Activated naive CD4-positive, alpha-beta T cell treated with anti-CD3 and anti-CD28 coated beads, Interleukin-2, amount 10 ng/mL, durations not matched to agents 7 days and 5 days (primary cell): ENCODE data around the gene BRI3.
"Not testable (repeated sequence)": the region's sequence is repeated elsewhere in the genome, so short reads cannot be mapped to it uniquely, and the experiment has no call there.

ENCODE experiments used
- CTCF ChIA-PET: fragments of 350-600 bp; sonication (Branson Sonifier 250); formaldehyde crosslinking; loops from one replicate; lab custom pipeline; 2021; ENCODE audit warnings: antibody characterized with exemption; lab: Charles Lee
- DNase-seq: peaks from one replicate; pipeline ENCODE4 v3.0.0-alpha.2; 2020
- H3K27ac Mint-ChIP-seq: one replicate; pipeline ENCODE4 v1.8.0; 2021; ENCODE audit warnings: mild to moderate bottlenecking, moderate library complexity, mixed read lengths
- H3K27me3 Mint-ChIP-seq: one replicate; pipeline ENCODE4 v1.8.0; 2021; ENCODE audit warnings: mild to moderate bottlenecking, mixed read lengths
- H3K36me3 Mint-ChIP-seq: one replicate; pipeline ENCODE4 v1.8.0; 2021; ENCODE audit warnings: mixed read lengths
- H3K4me1 Mint-ChIP-seq: one replicate; pipeline ENCODE4 v1.8.0; 2021; ENCODE audit warnings: mixed read lengths
- H3K4me3 Mint-ChIP-seq: one replicate; pipeline ENCODE4 v1.8.0; 2021; ENCODE audit warnings: mild to moderate bottlenecking, moderate library complexity, mixed read lengths
- H3K9me3 Mint-ChIP-seq: one replicate; pipeline ENCODE4 v1.8.0; 2021; ENCODE audit warnings: mixed read lengths

BRI3 gene

GRCh38 chr7:98301693-98302470, 20.4 kb downstream of the BRI3 start:
- Mint-ChIP-seq H3K36me3 (no peaks in the 10 kb centered on the region), H3K4me3 (no peak overlapping the region), H3K9me3 (no peaks in the 10 kb centered on the region), H3K27me3 (no peaks in the 10 kb centered on the region), H3K4me1 (no peaks in the 10 kb centered on the region), H3K27ac (no peak overlapping the region)
- DNase-seq, result no peak
- CTCF ChIA-PET, result no interaction called here

- H3K27me3 Mint-ChIP-seq, result no peaks in the 10 kb centered on the region
- CTCF ChIA-PET, result no interaction called here
- no peak for DNase-seq
- H3K4me3 Mint-ChIP-seq, result no peak overlapping the region
- no peaks in the 10 kb centered on the region for H3K36me3 Mint-ChIP-seq
- H3K4me1 Mint-ChIP-seq, result no peaks in the 10 kb centered on the region
- H3K27ac Mint-ChIP-seq, result no peak overlapping the region
- no peaks in the 10 kb centered on the region for H3K9me3 Mint-ChIP-seq
These were observed 21.8 kb downstream of the BRI3 start for GRCh38 chr7:98303176-98303865.

GRCh38 chr7:98303906-98304305, 22.4 kb downstream of the BRI3 start:
- Mint-ChIP-seq H3K36me3 (no peaks in the 10 kb centered on the region), H3K9me3 (no peaks in the 10 kb centered on the region), H3K4me3 (no peak overlapping the region), H3K27ac (no peak overlapping the region), H3K27me3 (no peaks in the 10 kb centered on the region), H3K4me1 (no peaks in the 10 kb centered on the region)
- CTCF ChIA-PET, result no interaction called here
- DNase-seq, result no peak

GRCh38 chr7:98305951-98306535, 24.6 kb downstream of the BRI3 start:
- no peaks in the 10 kb centered on the region for H3K36me3 Mint-ChIP-seq
- H3K4me1 Mint-ChIP-seq, result no peaks in the 10 kb centered on the region
- H3K9me3 Mint-ChIP-seq, result no peaks in the 10 kb centered on the region
- no peak overlapping the region for H3K27ac Mint-ChIP-seq
- CTCF ChIA-PET, result interaction anchor here (0.9 to 1.1 kb wide), 2 partner anchors 12 to 535 kb away, joined by 3 read pairs; no protein-coding TSS in a partner anchor
- H3K27me3 Mint-ChIP-seq, result no peaks in the 10 kb centered on the region
- no peak overlapping the region for H3K4me3 Mint-ChIP-seq
- DNase-seq, result no peak

GRCh38 chr7:98307971-98308466, 26.5 kb downstream of the BRI3 start:
- H3K27me3 Mint-ChIP-seq, result no peaks in the 10 kb centered on the region
- no peak for DNase-seq
- no peak overlapping the region for H3K27ac Mint-ChIP-seq
- H3K9me3 Mint-ChIP-seq, result no peaks in the 10 kb centered on the region
- no peaks in the 10 kb centered on the region for H3K4me1 Mint-ChIP-seq
- H3K36me3 Mint-ChIP-seq, result no peaks in the 10 kb centered on the region
- no peak overlapping the region for H3K4me3 Mint-ChIP-seq
- CTCF ChIA-PET, result no interaction called here

- no peak overlapping the region for H3K27ac Mint-ChIP-seq
- H3K9me3 Mint-ChIP-seq, result no peaks in the 10 kb centered on the region
- CTCF ChIA-PET, result no interaction called here
- H3K36me3 Mint-ChIP-seq, result no peaks in the 10 kb centered on the region
- H3K4me1 Mint-ChIP-seq, result no peaks in the 10 kb centered on the region
- no peak for DNase-seq
- H3K27me3 Mint-ChIP-seq, result no peaks in the 10 kb centered on the region
- no peak overlapping the region for H3K4me3 Mint-ChIP-seq
These were observed 28.1 kb downstream of the BRI3 start for GRCh38 chr7:98309566-98309965.

GRCh38 chr7:98312201-98312600, 30.7 kb downstream of the BRI3 start:
- H3K4me1 Mint-ChIP-seq, result no peaks in the 10 kb centered on the region
- no peak overlapping the region for H3K4me3 Mint-ChIP-seq
- H3K27me3 Mint-ChIP-seq, result no peaks in the 10 kb centered on the region
- DNase-seq, result no peak
- H3K9me3 Mint-ChIP-seq, result no peaks in the 10 kb centered on the region
- CTCF ChIA-PET, result no interaction called here
- H3K36me3 Mint-ChIP-seq, result no peaks in the 10 kb centered on the region
- H3K27ac Mint-ChIP-seq, result no peak overlapping the region

GRCh38 chr7:98314469-98314868, 33.0 kb downstream of the BRI3 start:
- no peaks in the 10 kb centered on the region for H3K36me3 Mint-ChIP-seq
- no peak for DNase-seq
- H3K4me1 Mint-ChIP-seq, result no peaks in the 10 kb centered on the region
- no peak overlapping the region for H3K27ac Mint-ChIP-seq
- H3K9me3 Mint-ChIP-seq, result no peaks in the 10 kb centered on the region
- H3K27me3 Mint-ChIP-seq, result no peaks in the 10 kb centered on the region
- CTCF ChIA-PET, result no interaction called here
- no peak overlapping the region for H3K4me3 Mint-ChIP-seq

GRCh38 chr7:98315318-98315993, 34.0 kb downstream of the BRI3 start:
- CTCF ChIA-PET, result no interaction called here
- no peaks in the 10 kb centered on the region for H3K9me3 Mint-ChIP-seq
- H3K4me3 Mint-ChIP-seq, result no peak overlapping the region
- no peaks in the 10 kb centered on the region for H3K27me3 Mint-ChIP-seq
- DNase-seq, result no peak
- H3K36me3 Mint-ChIP-seq, result no peaks in the 10 kb centered on the region
- H3K27ac Mint-ChIP-seq, result no peak overlapping the region
- H3K4me1 Mint-ChIP-seq, result no peaks in the 10 kb centered on the region

- H3K4me1 Mint-ChIP-seq, H3K36me3 Mint-ChIP-seq, DNase-seq, CTCF ChIA-PET, H3K27me3 Mint-ChIP-seq, H3K9me3 Mint-ChIP-seq, H3K27ac Mint-ChIP-seq, H3K4me3 Mint-ChIP-seq: not testable (repeated sequence)
These were observed 34.6 kb downstream of the BRI3 start for GRCh38 chr7:98315994-98316527.

- CTCF ChIA-PET, result no interaction called here
- Mint-ChIP-seq H3K36me3 (no peaks in the 10 kb centered on the region), H3K9me3 (no peaks in the 10 kb centered on the region)
These were observed 36.0 kb downstream of the BRI3 start for GRCh38 chr7:98317366-98318040.

GRCh38 chr7:98319176-98319575, 37.7 kb downstream of the BRI3 start:
- Mint-ChIP-seq H3K9me3 (no peaks in the 10 kb centered on the region), H3K4me1 (no peaks in the 10 kb centered on the region), H3K36me3 (no peaks in the 10 kb centered on the region), H3K27me3 (peaks cover 16% of the 10 kb centered on the region), H3K27ac (no peak overlapping the region), H3K4me3 (no peak overlapping the region)
- no peak for DNase-seq
- CTCF ChIA-PET, result no interaction called here

More at GRCh38 chr7:98317366-98318040, 36.0 kb downstream of the BRI3 start:
- peaks cover 4% of the 10 kb centered on the region for H3K27me3 Mint-ChIP-seq
- no peak for DNase-seq
- no peak overlapping the region for H3K27ac Mint-ChIP-seq
- H3K4me1 Mint-ChIP-seq, result no peaks in the 10 kb centered on the region
- no peak overlapping the region for H3K4me3 Mint-ChIP-seq

- Mint-ChIP-seq H3K9me3 (no peaks in the 10 kb centered on the region), H3K27ac (no peak overlapping the region), H3K4me1 (no peaks in the 10 kb centered on the region), H3K36me3 (no peaks in the 10 kb centered on the region), H3K27me3 (peaks cover 16% of the 10 kb centered on the region), H3K4me3 (no peak overlapping the region)
- CTCF ChIA-PET, result no interaction called here
- no peak for DNase-seq
These were observed 39.8 kb downstream of the BRI3 start for GRCh38 chr7:98321301-98321700.
